Mucosa of gallbladder (tissue), 1 donor: ENCODE data around the gene SH3TC1. TPM values are rescaled to one million over a fixed set of nuclear protein-coding genes. Genes with fewer than 3 reads are reported as not detected.

Experiments used
- DNase-seq: peaks from one replicate; pipeline ENCODE4 v3.0.0-alpha.2; 2020; ENCODE audit warnings: low spot score
- total RNA-seq: library from RNA; stranded (reverse); gene quantifications from one replicate; pipeline ENCODE4 v1.2.1, GENCODE V29; 2021
- donor health status: DM: no; HTN: no; CAD: no.

SH3TC1 gene
- total RNA-seq, 1 donor from 2014 or later, result 50.9 TPM

DNA sequence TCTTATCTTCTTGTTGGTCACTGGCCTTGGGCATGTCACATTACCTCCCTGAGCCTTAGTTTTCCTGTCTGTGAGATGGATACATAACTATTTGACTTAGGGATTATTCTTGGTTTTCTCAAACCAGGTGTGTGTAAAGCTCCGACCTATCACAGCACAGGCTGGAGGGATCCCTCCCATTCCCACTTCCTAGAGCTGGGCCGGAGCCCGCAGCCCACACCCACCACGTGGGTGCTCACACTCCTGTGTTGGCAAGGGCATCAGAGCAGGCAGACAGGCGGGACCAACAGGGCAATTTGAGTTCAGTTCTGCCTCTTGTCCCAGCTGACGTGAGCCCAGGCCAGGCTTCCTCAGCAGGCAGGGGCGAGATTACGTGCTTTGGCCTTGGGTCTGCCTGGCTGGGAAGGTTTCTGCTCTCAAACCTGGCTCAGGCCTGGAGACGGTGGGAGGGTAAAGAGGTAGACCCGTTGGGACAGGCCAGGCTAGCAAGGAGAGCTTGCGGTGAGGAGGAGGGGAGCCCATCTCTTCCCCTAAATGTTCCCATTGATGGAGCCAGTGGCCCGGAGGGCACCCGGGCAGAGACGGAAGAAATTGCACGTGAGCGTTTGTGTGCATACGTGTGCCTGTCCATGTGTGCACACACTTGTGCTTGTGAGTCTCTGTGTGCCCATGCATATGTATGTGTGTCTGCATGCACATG, 734 bp upstream of the SH3TC1 start:
- peak; percentile 53 for DNase-seq

DNA sequence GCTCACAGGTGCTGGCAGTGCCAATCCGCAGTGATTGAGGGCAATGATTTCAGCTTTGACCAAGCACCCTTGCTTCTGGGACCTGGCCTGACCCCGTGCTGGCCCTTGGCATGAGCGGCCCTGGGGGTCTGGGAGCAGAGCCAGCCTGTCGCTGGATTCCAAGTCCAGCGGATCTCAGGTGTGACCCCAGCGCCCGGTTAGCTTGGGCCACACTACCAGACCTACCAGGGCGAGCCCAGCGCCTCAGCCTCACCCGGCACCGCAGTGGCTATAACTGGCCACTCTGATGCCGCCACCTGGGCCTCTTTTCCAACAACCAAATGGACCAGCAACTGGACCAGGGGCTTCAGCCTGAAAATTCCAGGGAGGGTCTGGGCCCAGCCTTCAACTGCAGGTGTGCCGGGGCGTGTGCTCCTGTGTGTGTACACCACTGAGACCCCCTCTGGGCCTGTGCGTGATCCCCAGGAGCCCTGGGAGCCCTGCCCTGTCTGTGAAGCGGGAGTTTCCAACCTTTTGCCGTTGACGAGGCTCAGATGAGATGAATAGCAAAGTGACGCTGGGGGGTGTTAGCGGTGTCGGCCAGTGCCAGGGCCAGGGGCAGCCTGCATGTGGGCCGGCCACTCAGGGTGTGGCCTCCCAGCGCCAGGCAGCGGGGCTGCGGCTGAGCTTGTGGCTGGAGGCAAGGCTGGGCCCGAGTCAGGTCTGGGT, 658 bp downstream of the SH3TC1 start:
- DNase-seq, result peak; percentile 40

DNA sequence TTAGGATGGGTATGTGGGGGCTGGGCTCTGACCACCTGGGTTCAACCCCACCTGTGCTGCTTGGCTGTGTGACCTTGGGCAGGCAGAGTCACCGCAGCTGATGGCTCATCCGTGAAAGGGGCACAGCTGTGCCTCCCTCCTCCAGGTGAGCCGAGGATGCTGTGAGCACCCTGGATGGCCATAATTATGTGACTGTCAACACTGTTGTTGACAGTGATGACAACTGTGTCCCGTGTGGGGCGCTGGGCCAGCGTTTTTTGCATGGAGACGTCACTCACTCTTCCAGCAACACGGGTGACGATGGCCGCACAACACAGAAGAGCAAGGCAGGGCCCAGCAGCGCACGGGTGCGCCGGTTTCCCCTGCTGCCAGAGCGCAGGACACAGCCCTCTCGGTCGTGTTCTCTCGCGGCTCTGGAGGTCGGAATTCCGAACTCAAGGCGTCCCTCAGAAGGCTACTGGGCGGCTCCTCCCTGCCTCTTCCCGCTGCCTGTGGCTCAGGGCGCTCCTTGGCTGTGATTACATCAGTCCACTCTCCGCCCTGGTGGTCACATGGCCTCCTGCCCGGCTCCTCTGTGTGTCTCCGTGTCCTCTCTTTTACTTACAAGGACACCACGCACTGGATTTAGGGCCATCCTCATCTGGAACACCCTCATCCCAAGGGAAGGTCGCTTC, 1.3 kb downstream of the SH3TC1 start:
- peak; percentile 56 for DNase-seq

DNA sequence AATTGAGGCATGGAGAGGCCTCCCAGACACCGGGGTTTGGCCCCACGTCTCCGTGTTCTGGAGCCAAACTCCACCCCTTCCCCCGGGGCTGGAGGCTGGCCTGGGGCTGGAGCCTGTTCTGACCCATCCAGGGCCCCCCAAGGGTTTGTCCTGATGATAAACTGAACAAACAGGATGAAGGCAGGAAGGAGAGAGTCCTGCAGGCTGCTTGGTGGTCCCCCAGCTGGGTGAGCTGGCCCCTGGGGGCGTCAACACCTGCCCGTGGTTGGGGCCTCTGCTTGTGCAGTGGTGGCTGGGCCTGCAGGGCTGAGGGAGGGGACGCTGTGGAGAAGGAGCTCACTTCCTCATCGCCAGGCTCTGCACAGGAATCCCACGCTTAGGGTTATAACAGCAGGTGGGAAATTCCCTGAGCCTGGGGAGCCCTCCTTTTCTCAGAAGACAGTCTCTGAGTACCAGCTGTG, 2.3 kb downstream of the SH3TC1 start:
- DNase-seq, result no peak

DNA sequence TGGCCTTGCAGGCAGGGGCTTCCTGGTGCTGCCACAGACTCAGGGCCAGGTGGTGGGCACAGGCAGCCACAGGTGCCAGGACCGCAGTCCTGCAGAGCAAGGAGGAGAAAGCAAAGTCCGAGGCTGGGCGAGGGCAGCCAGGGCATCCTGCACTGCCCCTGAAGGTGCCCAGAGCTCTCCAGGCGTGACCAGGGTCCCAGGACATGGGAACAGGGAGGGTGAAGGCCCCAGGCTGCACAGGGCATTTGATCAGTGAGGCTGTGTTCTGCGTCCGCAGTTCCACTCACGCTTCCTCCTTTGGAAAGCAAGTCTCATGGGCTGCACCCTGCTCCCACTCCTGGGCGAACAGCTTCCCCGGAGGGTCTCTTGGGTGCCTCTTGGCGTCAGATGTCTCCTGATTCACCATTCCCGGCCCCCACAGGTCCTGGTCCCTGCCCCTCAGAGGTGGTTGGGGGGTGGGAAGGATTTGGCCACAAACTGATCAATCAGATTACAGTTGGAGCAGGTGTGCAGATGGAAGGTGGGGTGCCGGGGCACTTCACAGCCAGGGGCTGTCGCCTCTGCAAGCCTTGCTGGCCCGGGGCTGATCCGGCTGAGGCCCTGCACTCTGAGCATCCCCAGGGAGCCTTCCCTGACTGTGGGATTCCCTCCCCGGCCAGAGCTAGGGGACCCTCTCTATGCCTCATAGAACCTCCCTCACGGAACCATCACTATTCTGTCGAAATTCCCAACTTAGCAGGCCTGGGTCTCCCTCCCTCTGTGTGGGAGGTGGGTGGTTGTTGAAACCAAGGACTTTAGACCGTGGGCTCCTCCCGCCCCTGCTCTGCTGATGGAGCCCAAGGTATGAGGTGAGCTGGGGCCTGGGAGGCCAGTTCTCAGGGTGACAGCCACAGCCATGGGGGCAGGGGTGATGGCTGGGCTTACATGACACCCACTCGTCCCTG, 3.3 kb downstream of the SH3TC1 start:
- DNase-seq, result no peak

DNA sequence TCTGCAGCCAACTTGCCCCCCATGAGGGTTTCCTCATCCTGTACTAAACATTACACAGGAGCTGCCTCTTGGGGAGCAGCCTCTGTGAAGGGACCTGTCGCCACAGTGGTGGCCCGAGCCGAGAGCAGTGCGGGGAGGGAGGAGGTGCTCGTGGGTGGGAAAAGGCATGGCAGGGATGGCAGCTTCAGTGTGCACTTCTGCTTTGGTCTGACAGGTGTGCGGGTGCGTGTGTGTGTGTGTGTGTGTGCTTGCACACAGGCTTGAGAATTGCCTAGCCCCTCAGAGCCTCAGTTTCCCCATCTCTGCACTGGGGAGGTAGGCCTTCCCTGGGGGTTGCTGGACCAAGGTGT, 3.9 kb downstream of the SH3TC1 start:
- no peak for DNase-seq

DNA sequence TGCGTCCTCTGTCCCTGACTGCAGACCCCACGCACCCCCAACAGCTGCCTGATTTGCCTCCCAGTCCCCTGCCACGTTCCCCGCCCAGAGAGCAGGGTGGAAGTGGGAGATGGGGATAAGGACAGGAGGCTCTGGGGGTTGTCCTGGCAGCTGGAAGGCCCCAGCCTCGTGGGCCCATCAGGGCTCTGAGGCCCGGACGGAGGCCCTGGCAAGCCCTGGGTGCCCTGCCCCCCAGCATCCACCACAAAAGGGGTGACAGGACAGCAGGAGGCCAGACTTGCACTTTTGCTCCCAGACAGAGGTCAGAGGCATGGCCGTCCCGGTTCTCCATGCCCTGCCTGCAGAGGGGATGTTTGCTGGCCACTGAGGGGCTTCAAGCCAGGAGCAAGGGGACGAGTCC, 4.7 kb downstream of the SH3TC1 start:
- no peak for DNase-seq

DNA sequence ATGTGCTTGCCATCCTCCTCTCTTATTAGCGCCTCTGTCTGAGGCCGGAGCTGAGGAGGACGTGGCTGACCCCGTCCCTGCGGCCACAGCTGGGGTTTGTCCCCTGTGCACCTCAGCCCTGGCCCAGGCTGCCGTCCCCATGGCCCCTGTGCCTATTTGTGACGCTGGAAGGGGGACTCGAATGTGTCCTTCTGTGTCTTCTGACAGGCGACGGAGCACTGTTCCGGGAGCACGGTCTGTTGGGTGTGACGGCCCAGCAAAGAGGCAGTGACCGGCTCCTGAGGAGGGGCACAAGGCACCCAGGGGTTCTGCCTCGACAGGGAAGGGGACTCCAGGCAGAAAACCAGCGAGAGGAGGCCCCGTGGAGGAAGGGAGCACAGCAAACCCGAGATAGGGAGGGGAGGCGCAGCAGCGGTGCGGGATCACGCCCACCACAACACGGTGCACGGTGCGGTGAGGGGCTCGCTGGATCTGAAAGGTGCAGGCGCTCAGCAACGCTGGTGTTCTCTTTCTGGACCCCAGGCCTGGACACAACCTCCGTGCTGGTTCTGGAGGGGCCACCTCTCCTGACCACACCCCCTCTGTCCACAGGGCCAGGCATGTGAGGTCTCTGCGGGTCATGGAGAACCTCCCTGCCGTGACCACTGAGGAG, 5.6 kb downstream of the SH3TC1 start:
- no peak for DNase-seq

DNA sequence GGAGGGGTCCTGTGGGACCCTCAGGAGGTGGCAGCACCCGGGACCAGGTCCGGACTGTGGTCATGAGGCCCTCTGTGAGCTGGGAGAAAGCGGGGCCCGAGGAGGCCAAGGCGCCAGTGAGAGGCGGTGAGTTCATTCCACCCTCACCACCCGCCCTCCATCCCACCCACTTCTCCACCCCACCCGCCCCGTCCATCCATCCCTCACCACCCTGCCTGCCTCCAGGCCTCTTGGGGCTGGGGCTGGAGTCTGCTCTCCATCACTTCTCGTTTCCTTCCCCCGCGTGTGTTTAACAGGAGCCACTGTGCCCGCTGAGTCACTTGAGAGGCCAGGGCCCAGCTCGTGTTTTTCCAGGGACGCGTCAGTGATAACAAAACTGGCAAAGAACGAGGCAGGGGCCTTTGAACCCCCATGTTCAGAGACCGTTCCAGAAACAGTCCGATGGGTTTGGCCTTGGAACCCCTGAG, 6.2 kb downstream of the SH3TC1 start:
- DNase-seq, result no peak

DNA sequence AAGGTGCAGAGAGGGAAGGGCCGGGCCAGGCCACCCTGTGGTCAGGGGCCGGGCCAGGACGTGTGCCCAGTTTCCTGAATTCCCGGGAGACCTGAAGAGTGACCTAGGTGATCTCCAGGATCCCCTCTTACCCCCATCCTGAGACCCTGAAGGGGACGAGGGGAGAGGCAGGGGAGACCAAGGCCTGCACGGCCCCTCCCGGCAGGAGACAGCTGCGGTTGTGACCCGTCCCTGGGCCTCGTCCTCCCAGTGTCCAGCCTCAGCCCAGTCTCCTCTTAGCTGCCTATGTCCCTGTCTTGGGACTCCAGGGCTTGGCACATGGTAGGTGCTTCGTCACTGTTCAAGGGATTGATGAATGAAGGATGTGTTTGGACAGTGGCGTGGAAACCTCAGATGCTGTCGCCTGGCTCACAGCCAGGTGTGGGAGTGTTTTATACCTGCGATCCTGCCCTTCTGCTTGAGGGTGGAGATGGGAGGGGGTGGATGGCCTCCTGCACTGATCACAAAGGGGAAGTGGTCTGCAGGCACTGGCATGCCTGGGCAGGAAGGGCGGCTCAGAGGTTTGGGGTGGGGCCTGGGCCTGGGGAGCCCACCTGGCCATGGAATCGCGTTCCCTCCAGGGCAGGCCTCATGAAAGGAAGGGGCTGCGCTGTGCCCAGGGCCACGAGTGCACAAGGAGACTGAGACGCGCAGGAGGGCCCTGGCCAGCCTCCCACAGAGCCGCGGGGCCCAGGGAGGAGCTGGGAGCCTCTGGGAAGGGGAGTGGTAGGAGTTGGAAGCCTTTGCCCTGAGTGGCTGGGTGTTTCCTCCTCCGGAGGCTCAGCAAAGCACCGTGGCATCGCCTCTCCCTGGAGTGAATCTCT, 6.9 kb downstream of the SH3TC1 start:
- DNase-seq, result no peak

DNA sequence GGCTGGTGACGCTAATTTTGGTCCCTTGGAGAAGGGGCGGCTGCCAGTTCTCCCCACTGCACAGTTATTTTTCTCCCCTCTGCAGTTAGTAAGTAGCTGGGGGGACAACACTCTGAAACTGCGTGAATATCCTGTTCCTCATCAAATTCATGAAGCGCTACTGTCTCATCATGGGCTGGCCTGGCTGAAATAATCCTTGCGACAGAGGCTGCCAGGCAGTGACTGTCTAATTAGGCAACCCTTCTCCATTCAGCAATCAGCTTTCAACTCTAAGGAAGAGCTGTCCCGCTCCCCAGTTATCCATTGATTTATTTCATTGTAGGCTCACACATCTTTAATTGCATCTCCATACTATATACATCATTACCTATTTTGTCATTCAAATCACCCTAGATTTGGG, 8.2 kb downstream of the SH3TC1 start:
- no peak for DNase-seq

DNA sequence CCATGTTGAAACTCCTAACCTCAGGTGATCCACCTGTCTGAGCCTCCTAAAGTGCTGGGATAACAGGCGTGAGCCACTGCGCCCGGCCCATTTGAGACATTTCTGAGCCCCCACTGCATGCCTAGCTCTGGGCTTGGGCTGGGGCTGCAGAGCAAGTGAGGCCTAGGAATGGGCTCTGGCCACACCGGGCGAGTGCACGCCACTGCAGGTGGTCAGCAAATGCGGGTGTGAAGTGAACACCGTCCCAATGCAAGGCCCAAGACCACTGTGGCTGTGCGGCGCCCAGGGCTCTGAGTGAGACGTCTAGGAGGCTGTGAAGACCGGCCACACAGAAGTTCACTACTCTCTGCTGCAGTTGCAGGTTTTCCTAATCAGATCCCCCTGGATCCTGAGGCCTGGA, 9.5 kb downstream of the SH3TC1 start:
- no peak for DNase-seq

DNA sequence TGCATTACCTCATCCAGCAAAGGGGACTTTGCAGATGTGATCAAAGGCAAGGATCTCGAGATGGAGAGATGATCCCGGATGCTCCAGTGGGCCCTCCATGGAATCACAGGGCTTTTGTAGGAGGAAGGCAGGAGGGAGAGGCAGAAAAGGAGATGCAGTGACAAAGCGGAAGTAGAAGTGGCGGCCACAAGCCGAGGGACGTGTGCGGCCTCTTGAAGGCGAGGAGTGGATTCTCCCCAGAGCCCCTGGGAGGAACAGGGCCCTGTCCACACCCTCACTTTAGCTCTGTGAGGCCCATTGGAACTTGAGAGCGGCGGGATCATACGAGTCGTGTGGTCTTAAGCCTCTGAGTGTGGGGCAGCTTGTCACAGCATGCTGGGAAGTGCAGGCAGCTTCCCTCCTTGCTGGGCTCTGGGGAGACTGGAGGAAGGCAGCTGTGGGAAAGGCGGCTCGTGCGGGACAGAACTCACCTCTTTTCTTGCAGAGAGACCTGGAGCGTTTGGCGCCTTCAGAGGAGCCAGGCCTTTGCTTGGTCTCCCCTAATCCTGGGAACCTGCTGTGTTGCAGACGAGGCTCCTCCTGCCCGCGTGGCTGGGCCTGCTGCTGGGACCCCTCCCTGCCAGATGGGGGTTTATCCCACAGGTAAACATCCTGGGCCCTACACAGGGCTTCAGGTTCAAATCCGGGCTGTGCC, 10.2 kb downstream of the SH3TC1 start:
- DNase-seq, result no peak

DNA sequence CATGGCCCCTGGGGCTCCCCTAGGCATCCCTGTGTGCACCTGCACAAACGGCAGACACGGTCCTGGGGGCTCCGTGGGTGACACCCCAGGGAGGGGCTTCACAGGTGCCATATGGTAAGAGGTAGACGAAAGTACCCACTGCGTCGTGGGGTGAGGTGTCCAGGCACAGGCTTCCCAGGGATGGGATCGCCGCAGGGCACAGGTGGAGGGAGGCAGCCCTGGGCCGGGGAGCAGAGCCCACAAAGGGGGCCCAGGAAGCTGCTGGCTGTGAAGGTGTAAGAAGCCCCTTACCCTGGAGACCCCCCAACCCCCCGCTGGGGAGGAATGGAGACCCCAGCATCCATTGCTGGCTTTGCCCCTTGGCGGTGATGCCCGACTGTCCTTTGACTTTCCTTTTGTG, 10.9 kb downstream of the SH3TC1 start:
- DNase-seq, result no peak

DNA sequence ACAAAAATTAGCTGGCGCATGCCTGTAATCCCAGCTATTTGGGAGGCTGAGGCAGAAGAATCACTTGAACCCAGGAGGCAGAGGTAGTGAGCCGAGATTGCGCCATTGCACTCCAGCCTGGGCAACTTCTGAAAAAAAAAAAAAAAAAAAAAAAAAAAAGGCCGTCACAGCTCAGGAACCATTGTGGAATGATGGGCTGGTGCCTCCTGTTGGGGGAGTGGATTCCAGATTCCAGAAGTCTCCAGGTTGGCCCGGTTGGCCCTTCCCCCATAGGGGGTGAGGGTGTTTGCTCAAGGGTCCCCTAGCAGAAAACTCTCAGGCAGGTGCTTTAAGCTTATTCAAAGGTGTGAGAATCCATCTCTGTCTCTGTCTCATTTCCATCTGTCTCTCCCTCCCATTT, 11.5 kb downstream of the SH3TC1 start:
- no peak for DNase-seq

DNA sequence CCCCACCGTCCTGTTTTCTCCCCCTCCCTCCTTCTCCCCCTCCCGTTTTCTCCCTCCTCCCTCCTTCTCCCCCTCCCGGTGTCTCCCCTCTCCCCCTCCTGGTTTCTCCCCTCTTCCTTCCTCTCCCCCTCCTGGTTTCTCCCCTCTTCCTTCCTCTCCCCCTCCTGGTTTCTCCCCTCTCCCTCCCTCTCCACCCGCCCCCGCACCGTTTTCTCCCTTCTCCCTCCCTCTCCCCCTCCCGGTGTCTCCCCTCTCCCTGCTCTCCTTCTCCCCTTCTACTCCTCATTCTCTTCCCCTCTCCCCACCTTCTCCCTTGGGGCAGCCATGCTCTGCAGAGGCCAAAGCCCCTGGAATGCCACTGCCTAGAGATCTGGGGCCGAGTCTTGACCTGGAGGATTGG, 12.2 kb downstream of the SH3TC1 start:
- no peak for DNase-seq

DNA sequence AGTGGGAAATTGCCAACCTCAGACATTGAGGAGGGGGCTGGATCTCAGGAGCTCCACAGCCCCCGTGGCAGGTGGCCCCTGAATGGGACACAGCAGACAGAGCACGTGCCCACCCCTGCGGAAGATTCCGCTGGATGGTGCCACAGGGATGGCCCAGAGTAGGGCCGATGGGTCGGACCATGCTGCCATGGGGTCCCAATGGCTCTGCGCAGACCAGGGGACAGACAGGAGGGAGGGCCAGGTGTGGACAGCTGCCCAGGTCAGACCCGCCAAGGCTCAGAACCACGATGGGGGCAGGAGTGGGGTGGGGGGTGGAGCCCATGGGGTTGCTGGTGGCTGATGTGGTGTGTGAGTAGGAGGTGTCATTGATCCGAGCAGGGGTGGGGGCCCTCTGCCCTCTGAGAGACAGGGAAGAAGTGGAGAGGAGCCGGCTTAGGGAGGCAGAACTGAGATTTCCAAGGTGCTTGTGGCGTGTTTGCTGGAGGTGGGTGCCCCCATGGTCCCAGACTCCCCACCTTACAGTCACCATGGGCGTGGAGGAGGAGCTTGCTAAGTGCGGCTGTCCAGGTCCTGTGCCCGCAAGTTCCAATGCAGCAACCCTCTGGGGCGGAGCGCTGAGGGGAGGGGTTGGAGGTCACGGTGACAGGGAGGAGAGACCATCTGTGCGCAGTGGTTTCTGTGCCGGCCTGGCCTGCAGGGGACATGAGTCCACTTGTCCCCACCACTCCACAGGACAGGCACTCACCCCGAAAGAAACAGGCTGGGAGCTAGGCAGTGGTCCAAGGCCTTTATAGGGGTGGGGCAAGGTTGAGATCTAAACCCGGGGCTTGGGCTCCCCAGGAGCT, 12.9 kb downstream of the SH3TC1 start:
- DNase-seq, result no peak

DNA sequence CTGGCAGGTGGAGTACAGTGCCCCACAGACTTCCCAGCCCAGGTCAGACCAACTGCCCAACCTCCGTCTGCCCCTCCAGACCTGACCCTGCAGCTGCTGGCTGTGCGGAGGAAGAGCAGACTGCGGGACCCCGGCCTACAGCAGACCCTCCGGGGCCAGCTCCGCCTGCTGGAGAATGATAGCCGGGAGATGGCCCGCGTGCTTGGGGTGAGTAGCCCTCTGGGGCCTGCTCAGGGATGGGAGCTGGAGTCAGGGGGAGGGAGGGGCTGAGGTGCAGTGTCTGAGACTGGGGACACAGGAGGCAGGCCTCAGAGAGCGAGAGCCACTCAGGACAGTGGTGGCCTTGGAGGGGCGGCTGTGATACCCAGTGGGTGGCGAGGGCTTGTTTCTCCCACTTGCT, 13.5 kb downstream of the SH3TC1 start:
- no peak for DNase-seq

DNA sequence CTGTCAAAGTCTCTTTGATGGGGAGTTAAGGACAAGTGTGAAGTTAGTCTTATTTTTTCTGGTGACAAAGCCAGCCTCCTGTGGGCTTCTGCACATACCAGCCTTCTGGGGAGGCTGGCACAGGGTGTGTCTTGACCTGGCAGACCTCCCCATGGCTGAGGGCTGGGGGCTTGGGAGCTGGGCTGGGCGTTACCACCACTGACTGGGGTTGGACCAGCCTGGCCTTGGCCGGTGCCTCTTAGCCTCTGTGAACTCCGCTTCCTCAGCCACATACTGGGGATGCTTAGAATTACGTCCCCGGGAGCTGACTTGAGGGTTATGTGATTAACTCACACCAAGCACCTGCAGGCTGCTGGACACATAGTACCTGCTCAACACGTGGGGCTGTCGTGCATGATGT, 14.0 kb downstream of the SH3TC1 start:
- DNase-seq, result no peak
